ENCODE data around the gene ZNF117. TPM values are rescaled to one million over a fixed set of nuclear protein-coding genes. Genes with fewer than 3 reads are reported as not detected.
"Not testable (repeated sequence)": the region's sequence is repeated elsewhere in the genome, so short reads cannot be mapped to it uniquely, and the experiment has no call there.

ZNF117 gene
- total RNA-seq: 10 to 100 TPM in 2 of 4 donors, 1 to 10 TPM in 2; 7.3 to 19.1 (median 9.2) TPM
- polyA plus RNA-seq: 1 to 10 TPM in 2 of 3 donors, under 1 TPM in 1; 0.69 to 2.2 (median 1.2) TPM

DNA sequence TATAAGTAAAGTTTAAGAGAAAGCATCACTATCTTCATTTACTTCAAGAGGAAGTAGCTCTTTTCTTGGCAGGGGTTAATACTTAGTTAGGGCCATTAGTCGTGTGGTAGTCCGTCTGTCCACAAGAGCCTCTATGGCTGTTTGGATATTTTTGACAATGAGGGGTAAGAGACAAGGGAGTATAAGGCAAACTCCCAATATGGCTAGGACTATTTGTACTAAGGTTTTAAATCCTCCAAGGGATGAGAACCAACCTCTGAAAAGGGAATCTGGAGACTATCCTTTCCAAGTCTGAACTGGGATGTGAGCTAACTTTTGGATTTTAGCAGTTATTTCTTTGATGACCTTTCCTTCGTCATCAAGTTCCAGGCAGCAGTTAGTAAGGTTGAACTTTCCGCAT is at the start of gene ZNF117:
Gene ZNF117, minus strand, starts transcription at position 101 of the 400 bp plus-strand sequence.
- peaks cover 0 to 44% (median 3%) of the 10 kb centered on the region in 4 donors for H3K9me3 ChIP-seq
- H3K27me3 ChIP-seq: no peaks in the 10 kb centered on the region
- TF ChIP-seq POLR2A (IDR thresholded peaks at IDR 0.05) (no peak), CTCF (IDR thresholded peaks at IDR 0.05) (no peak), EP300 (IDR thresholded peaks at IDR 0.05) (no peak), POLR2AphosphoS5 (IDR thresholded peaks at IDR 0.05) (no peak)
- 85% methylated on average over 4 of the region's 4 CpGs for WGBS, 2 donors
- H3K27ac ChIP-seq: no peak within 1 kb of the TSS
- no peak within 1 kb of the TSS for H3K4me3 ChIP-seq
- H3K4me1 ChIP-seq: no peaks in the 10 kb centered on the region
- intact Hi-C loops (cut with DNase I): no loop called here
- H3K36me3 ChIP-seq: peaks cover 0 to 13% (median 2%) of the 10 kb centered on the region in 4 donors
- DNase-seq: no peak

DNA sequence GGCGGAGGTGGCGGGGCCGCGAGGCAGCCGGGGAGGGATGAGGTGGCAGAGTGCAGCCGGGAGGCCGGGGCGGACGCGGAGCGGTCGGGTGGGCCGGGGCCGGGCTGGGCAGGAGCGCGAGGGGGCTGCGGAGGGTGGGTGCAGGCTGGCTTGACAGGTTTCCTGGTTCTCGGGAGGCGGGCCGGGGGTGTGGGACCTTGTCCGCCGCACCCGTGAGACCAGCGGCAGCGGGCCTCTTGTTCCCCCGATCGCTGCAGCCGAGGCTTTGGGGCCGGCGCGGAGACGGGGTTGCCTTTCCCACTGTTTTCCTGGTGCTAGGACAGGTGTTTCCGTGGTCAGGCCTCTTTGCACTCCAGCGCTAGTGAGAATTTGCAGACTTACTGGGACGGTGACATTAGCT is 47.9 kb upstream of the ZNF117 start:
- peak; percentile 67 for DNase-seq
- Histone ChIP-seq H3K4me1 (peaks cover 0 to 17% (median 5%) of the 10 kb centered on the region in 4 donors), H3K27ac (peak overlapping the region; percentile 88 to 95 (median 92)), H3K4me3 (peak overlapping the region; percentile 72 to 92 (median 90))
- not testable (repeated sequence) for H3K36me3 ChIP-seq, H3K9me3 ChIP-seq, H3K27me3 ChIP-seq
- 2% methylated on average over 33 to 34 of the region's 35 CpGs for WGBS, 2 donors
- intact Hi-C loops (cut with DNase I): loop anchor here (1.0 to 2.0 kb wide), 2 partner anchors 32 to 40 kb away; partner anchors contain the start of gene ERV3-1

- peak; percentile 96 for DNase-seq
- peak overlapping the region; percentile 72 to 92 (median 90) for H3K4me3 ChIP-seq
- peaks cover 0 to 17% (median 5%) of the 10 kb centered on the region in 4 donors for H3K4me1 ChIP-seq
- no peaks in the 10 kb centered on the region for H3K36me3 ChIP-seq
- H3K9me3 ChIP-seq: no peaks in the 10 kb centered on the region
- peak overlapping the region; percentile 88 to 95 (median 92) for H3K27ac ChIP-seq
- TF ChIP-seq POLR2A (IDR thresholded peaks at IDR 0.05) (no peak), POLR2AphosphoS5 (IDR thresholded peaks at IDR 0.05) (peak in 3 of 4 donors; percentile 34 to 54 (median 44))
- WGBS, 2 donors: 2% methylated on average over 90 to 92 of the region's 92 CpGs
- intact Hi-C loops (cut with DNase I): loop anchor here (1.0 to 2.0 kb wide), 2 partner anchors 32 to 39 kb away; partner anchors contain the start of gene ERV3-1
- H3K27me3 ChIP-seq: no peaks in the 10 kb centered on the region
Observed at GRCh38 chr7:65037740-65038688, 47.2 kb upstream of the ZNF117 start.

GRCh38 chr7:65036526-65036925 is 45.7 kb upstream of the ZNF117 start:
- H3K36me3 ChIP-seq; H3K9me3 ChIP-seq; H3K27me3 ChIP-seq; H3K4me3 ChIP-seq; intact Hi-C loops (cut with DNase I): not testable (repeated sequence)
- Histone ChIP-seq H3K27ac (peak overlapping the region; percentile 43 to 60 (median 46)), H3K4me1 (peaks cover 0 to 17% (median 5%) of the 10 kb centered on the region in 4 donors)
- WGBS, 2 donors: 43 to 55% methylated on average over 2 of the region's 2 CpGs
- peak; percentile 71 for DNase-seq

GRCh38 chr7:65035469-65035868 is 44.6 kb upstream of the ZNF117 start:
- H3K36me3 ChIP-seq; H3K27ac ChIP-seq; DNase-seq; H3K27me3 ChIP-seq; H3K9me3 ChIP-seq; intact Hi-C loops (cut with DNase I); H3K4me3 ChIP-seq: not testable (repeated sequence)
- peaks cover 0 to 12% (median 5%) of the 10 kb centered on the region in 4 donors for H3K4me1 ChIP-seq

- H3K36me3 ChIP-seq; DNase-seq; H3K4me3 ChIP-seq; H3K4me1 ChIP-seq; H3K9me3 ChIP-seq; intact Hi-C loops (cut with DNase I); H3K27me3 ChIP-seq; H3K27ac ChIP-seq: not testable (repeated sequence)
- 75 to 83% methylated on average over 10 of the region's 10 CpGs for WGBS, 2 donors
Observed at GRCh38 chr7:65034120-65034782, 43.4 kb upstream of the ZNF117 start.

DNA sequence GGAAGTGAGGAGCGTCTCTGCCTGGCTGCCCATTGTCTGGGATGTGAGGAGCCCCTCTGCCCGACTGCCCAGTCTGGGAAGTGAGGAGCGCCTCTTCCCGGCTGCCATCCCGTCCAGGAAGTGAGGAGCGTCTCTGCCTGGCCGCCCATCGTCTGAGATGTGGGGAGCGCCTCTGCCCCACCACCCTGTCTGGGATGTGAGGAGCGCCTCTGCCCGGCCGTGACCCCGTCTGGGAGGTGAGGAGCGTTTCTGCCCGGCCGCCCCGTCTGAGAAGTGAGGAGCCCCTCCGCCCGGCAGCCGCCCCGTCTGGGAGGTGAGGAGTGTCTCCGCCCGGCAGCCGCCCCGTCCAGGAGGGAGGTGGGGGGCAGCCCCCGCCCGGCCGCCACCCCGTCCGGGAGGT is 42.6 kb upstream of the ZNF117 start:
- H3K36me3 ChIP-seq; H3K27me3 ChIP-seq; intact Hi-C loops (cut with DNase I); H3K4me3 ChIP-seq; H3K9me3 ChIP-seq; H3K4me1 ChIP-seq; DNase-seq; H3K27ac ChIP-seq: not testable (repeated sequence)
- WGBS, 2 donors: 94 to 95% methylated on average over 30 of the region's 30 CpGs

GRCh38 chr7:65025023-65025422 is 34.2 kb upstream of the ZNF117 start:
- DNase-seq; H3K27me3 ChIP-seq; H3K4me1 ChIP-seq; H3K4me3 ChIP-seq; H3K9me3 ChIP-seq; H3K27ac ChIP-seq; H3K36me3 ChIP-seq; intact Hi-C loops (cut with DNase I): not testable (repeated sequence)

- H3K27ac ChIP-seq; DNase-seq; intact Hi-C loops (cut with DNase I); H3K4me1 ChIP-seq; H3K36me3 ChIP-seq; H3K9me3 ChIP-seq; H3K4me3 ChIP-seq; H3K27me3 ChIP-seq: not testable (repeated sequence)
- 31 to 100% methylated on average over 2 of the region's 3 CpGs for WGBS, 2 donors
Observed at GRCh38 chr7:65020978-65021377, 30.1 kb upstream of the ZNF117 start.

- H3K9me3 ChIP-seq, H3K36me3 ChIP-seq, H3K27me3 ChIP-seq, H3K27ac ChIP-seq, H3K4me3 ChIP-seq, DNase-seq: not testable (repeated sequence)
- peaks cover 0 to 17% (median 11%) of the 10 kb centered on the region in 4 donors for H3K4me1 ChIP-seq
- intact Hi-C loops (cut with DNase I): loop anchor here (10.0 kb wide), 1 partner anchor 125 kb away; no protein-coding TSS in a partner anchor
- WGBS, 2 donors: 92% methylated on average over 7 of the region's 7 CpGs
Observed at GRCh38 chr7:65009881-65010280, 19.0 kb upstream of the ZNF117 start.

- intact Hi-C loops (cut with DNase I): loop anchor here (10.0 kb wide), 1 partner anchor 125 kb away; no protein-coding TSS in a partner anchor
- WGBS, 2 donors: 98 to 100% methylated on average over 2 of the region's 2 CpGs
- H3K36me3 ChIP-seq, DNase-seq, H3K27me3 ChIP-seq, H3K9me3 ChIP-seq, H3K27ac ChIP-seq, H3K4me3 ChIP-seq: not testable (repeated sequence)
- peaks cover 0 to 21% (median 15%) of the 10 kb centered on the region in 4 donors for H3K4me1 ChIP-seq
Observed at GRCh38 chr7:65009394-65009793, 18.6 kb upstream of the ZNF117 start.
